HL-60 (cell line): ENCODE data around the gene PLEKHG5.

Source experiments
- DNase-seq, 2 experiments: peaks; one replicate each; pipeline ENCODE4 v3.0.0-alpha.2; 2010 to 2020; ENCODE audit warnings: low read depth in 1 of 2, low spot score in 1 of 2
- H3K27ac ChIP-seq: fragments of 250-450 bp; sonication (Bioruptor Pico); replicated peaks from 2 replicates; pipeline ENCODE4 v1.5.1; 2020; ENCODE audit warnings: mild to moderate bottlenecking, moderate library complexity
- H3K27me3 ChIP-seq: fragments of 250-450 bp; sonication (Bioruptor Pico); 2 replicates; pipeline ENCODE4 v1.5.1; 2021; ENCODE audit warnings: mild to moderate bottlenecking, moderate library complexity; ENCODE audit not compliant: insufficient read depth, poor library complexity, severe bottlenecking
- H3K4me3 ChIP-seq: replicated peaks from 2 replicates; pipeline ENCODE4 v1.5.1; 2011; ENCODE audit warnings: mild to moderate bottlenecking, control low read depth, low read length; ENCODE audit not compliant: insufficient read depth
- CTCF ChIP-seq: IDR thresholded peaks from one replicate; pipeline ENCODE4 v1.5.1; 2011; ENCODE audit warnings: low read length, control low read depth, inconsistent platforms; ENCODE audit not compliant: insufficient read depth
- GABPA ChIP-seq: IDR thresholded peaks from 2 replicates; pipeline ENCODE4 v1.6.1; 2012; ENCODE audit warnings: low read depth
- POLR2AphosphoS5 ChIP-seq: IDR thresholded peaks from 2 replicates; pipeline ENCODE4 v1.6.1; 2012; ENCODE audit warnings: low read depth
- REST ChIP-seq: IDR thresholded peaks from 2 replicates; pipeline ENCODE4 v1.6.1; 2012; ENCODE audit warnings: low read depth; ENCODE audit not compliant: insufficient replicate concordance
- SPI1 ChIP-seq: IDR thresholded peaks from 2 replicates; pipeline ENCODE4 v1.6.1; 2012; ENCODE audit warnings: low read depth, mild to moderate bottlenecking, borderline replicate concordance

The PLEKHG5 gene

GRCh38 chr1:6508154-6508815, 16.8 kb upstream of the PLEKHG5 start:
- Histone ChIP-seq H3K4me3 (no peak overlapping the region), H3K27me3 (peaks cover 2% of the 10 kb centered on the region), H3K27ac (no peak overlapping the region)
- DNase-seq = no peak
- TF ChIP-seq GABPA (no peak), CTCF (no peak), SPI1 (no peak), REST (no peak), POLR2AphosphoS5 (no peak)

- no peak for DNase-seq
- Histone ChIP-seq H3K4me3 (no peak overlapping the region), H3K27ac (no peak overlapping the region), H3K27me3 (peaks cover 2% of the 10 kb centered on the region)
- TF ChIP-seq GABPA = no peak
- no peak for TF ChIP-seq POLR2AphosphoS5
- TF ChIP-seq SPI1 = no peak
- TF ChIP-seq CTCF = no peak
- TF ChIP-seq REST = no peak
Observed at GRCh38 chr1:6507461-6507911, 16.0 kb upstream of the PLEKHG5 start.

GRCh38 chr1:6507037-6507428, 15.6 kb upstream of the PLEKHG5 start:
- Histone ChIP-seq H3K27me3 (peaks cover 2% of the 10 kb centered on the region), H3K27ac (no peak overlapping the region), H3K4me3 (no peak overlapping the region)
- DNase-seq = peak; percentile 59 to 63
- peak; percentile 81 for TF ChIP-seq POLR2AphosphoS5
- TF ChIP-seq CTCF = no peak
- TF ChIP-seq GABPA = no peak
